GM12878 (cell line): ENCODE measurements around the gene BCAS4. TPM values are rescaled to one million over a fixed set of nuclear protein-coding genes. Genes with fewer than 3 reads are reported as not detected.

ENCODE experiments used
- ATAC-seq: fragments of 200-7000 bp; cut with Tn5 transposase; 3 replicates; pipeline ENCODE4 v1.9.1; 2020; ENCODE audit warnings: mild to moderate bottlenecking, moderate library complexity
- BruUV-seq: library from RNA; stranded (reverse); fragments of 400-500 nt; replicated peaks from 2 replicates; lab custom pipeline; 2021; lab: Mats Ljungman, UMichigan
- CTCF ChIA-PET: fragments of 300-600 bp; sonication (Branson Sonifier 250); formaldehyde crosslinking; extraction: SDS; loops from one replicate; lab custom pipeline; 2021; ENCODE audit warnings: inconsistent platforms; lab: Yijun Ruan, JAX
- POLR2A ChIA-PET: fragments of 350-600 bp; formaldehyde crosslinking; extraction: SDS; loops from one replicate; lab custom pipeline; 2021; ENCODE audit warnings: inconsistent platforms; lab: Charles Lee
- RAD21 ChIA-PET: fragments of 300-600 bp; sonication (Branson Sonifier 250); formaldehyde crosslinking; loops from one replicate; lab custom pipeline; 2023; ENCODE audit warnings: antibody characterized with exemption; ENCODE audit not compliant: unreplicated experiment; lab: Charles Lee
- SMC1A ChIA-PET: fragments of 300-600 bp; sonication (Branson Sonifier 250); formaldehyde crosslinking; loops from one replicate; lab custom pipeline; 2023; ENCODE audit not compliant: unreplicated experiment, uncharacterized antibody; lab: Charles Lee
- DNase-seq: peaks from one replicate; pipeline ENCODE4 v3.0.0-alpha.2; 2011; ENCODE audit warnings: low read depth, low spot score
- FAIRE-seq: peaks from 3 replicates; lab custom pipeline; 2011; peaks lifted over from hg19 to GRCh38; lab: Jason Lieb, UNC
- H2AFZ ChIP-seq: 2 replicates; pipeline ENCODE4 v1.6.0; 2011; ENCODE audit warnings: low read depth, low read length, control low read depth; ENCODE audit not compliant: control insufficient read depth
- H3K27ac ChIP-seq: 2 replicates; pipeline ENCODE4 v1.5.1; 2011; ENCODE audit warnings: control low read depth; ENCODE audit not compliant: control insufficient read depth, insufficient read depth
- H3K27me3 ChIP-seq, 2 experiments: replicated peaks in 1 of 2; 2 replicates each; pipeline versions ENCODE4 v1.6.0 to v1.6.1; 2011; ENCODE audit warnings: low read length in 1 of 2; ENCODE audit not compliant: control insufficient read depth in 2 of 2, insufficient read depth in 2 of 2
- H3K36me3 ChIP-seq, 2 experiments: 2 replicates each; pipeline ENCODE4 v1.5.1; 2011; ENCODE audit warnings: low read length in 1 of 2; ENCODE audit not compliant: control insufficient read depth in 2 of 2, insufficient read depth in 2 of 2
- H3K4me1 ChIP-seq: 2 replicates; pipeline ENCODE4 v1.6.1; 2011; ENCODE audit warnings: mild to moderate bottlenecking, low read length, moderate library complexity, mixed read lengths; ENCODE audit not compliant: control insufficient read depth, insufficient read depth
- H3K4me2 ChIP-seq: 2 replicates; pipeline ENCODE4 v1.6.0; 2011; ENCODE audit warnings: control low read depth; ENCODE audit not compliant: control insufficient read depth, insufficient read depth
- H3K4me3 ChIP-seq: fragments of 200-600 bp; sonication (generic); 2 replicates; pipeline ENCODE4 v1.5.1; 2016
- H3K79me2 ChIP-seq: 2 replicates; pipeline ENCODE4 v1.6.0; 2011; ENCODE audit warnings: low read length; ENCODE audit not compliant: control insufficient read depth, insufficient read depth
- H3K9ac ChIP-seq: 2 replicates; pipeline ENCODE4 v1.8.0; 2011; ENCODE audit warnings: low read length, control low read depth, mixed read lengths; ENCODE audit not compliant: control insufficient read depth, insufficient read depth
- H3K9me3 ChIP-seq: replicated peaks from 3 replicates; pipeline ENCODE4 v1.5.1; 2011; ENCODE audit warnings: mild to moderate bottlenecking, low read length; ENCODE audit not compliant: control insufficient read depth, insufficient read depth
- H4K20me1 ChIP-seq: 2 replicates; pipeline ENCODE4 v1.6.0; 2011; ENCODE audit not compliant: control insufficient read depth, insufficient read depth
- BCLAF1 ChIP-seq: fragments of 450-650 bp; IDR thresholded peaks from 2 replicates; pipeline ENCODE4 v1.6.1; 2017; ENCODE audit warnings: antibody characterized with exemption, mild to moderate bottlenecking, moderate library complexity
- BRCA1 ChIP-seq: IDR thresholded peaks from 2 replicates; pipeline ENCODE4 v1.6.1; 2011; ENCODE audit warnings: low read depth, low read length, improper control_type of control experiment
- CBFB ChIP-seq: IDR thresholded peaks from 2 replicates; pipeline ENCODE4 v1.6.1; 2016; ENCODE audit warnings: antibody characterized with exemption, low read depth
- CBX3 ChIP-seq: fragments of 200-600 bp; sonication (generic); IDR thresholded peaks from 2 replicates; pipeline ENCODE4 v1.6.1; 2016; ENCODE audit warnings: low read depth, borderline replicate concordance
- DPF2 ChIP-seq: fragments of 450-650 bp; IDR thresholded peaks from 2 replicates; pipeline ENCODE4 v1.6.1; 2017; ENCODE audit warnings: mild to moderate bottlenecking
- GATAD2B ChIP-seq: fragments of 450-650 bp; conservative IDR thresholded peaks from 2 replicates; pipeline ENCODE4 v1.6.1; 2017; ENCODE audit warnings: low read depth, mild to moderate bottlenecking, moderate library complexity
- IRF4 ChIP-seq: IDR thresholded peaks from 2 replicates; pipeline ENCODE4 v1.6.1; 2011; ENCODE audit warnings: low read depth, low read length
- JUND ChIP-seq: IDR thresholded peaks from 2 replicates; pipeline ENCODE4 v1.6.1; 2012; ENCODE audit warnings: low read depth, mild to moderate bottlenecking, low read length, improper control_type of control experiment, moderate library complexity
- NBN ChIP-seq: fragments of 450-650 bp; IDR thresholded peaks from 2 replicates; pipeline ENCODE4 v1.6.1; 2016
- PRDM15 ChIP-seq: fragments of 450-650 bp; formaldehyde crosslinking; IDR thresholded peaks from 2 replicates; pipeline ENCODE4 v1.4.0; 2020; ENCODE audit warnings: mild to moderate bottlenecking, moderate library complexity
- RAD51 ChIP-seq: fragments of 450-650 bp; IDR thresholded peaks from 2 replicates; pipeline ENCODE4 v1.6.1; 2016; ENCODE audit warnings: moderate library complexity, mild to moderate bottlenecking, inconsistent platforms
- SPI1 ChIP-seq: IDR thresholded peaks from 2 replicates; pipeline ENCODE4 v1.6.1; 2011; ENCODE audit warnings: low read depth, mild to moderate bottlenecking, low read length, moderate library complexity, borderline replicate concordance; ENCODE audit not compliant: insufficient read depth
- STAT3 ChIP-seq: IDR thresholded peaks from 2 replicates; pipeline ENCODE4 v1.6.1; 2011; ENCODE audit warnings: low read depth, low read length, improper control_type of control experiment
- TBL1XR1 ChIP-seq: IDR thresholded peaks from 2 replicates; pipeline ENCODE4 v1.6.1; 2012; ENCODE audit warnings: low read depth, low read length, improper control_type of control experiment
- ZBTB4 ChIP-seq: fragments of 450-650 bp; formaldehyde crosslinking; IDR thresholded peaks from 2 replicates; pipeline ENCODE4 v1.4.0; 2022; ENCODE audit warnings: mild to moderate bottlenecking, moderate library complexity
- WGBS: methylation state at CpG from one replicate; pipeline ENCODE4 v1.1.6; 2016; ENCODE audit warnings: low lambda C conversion rate; ENCODE audit not compliant: insufficient replicate concordance, insufficient coverage; ENCODE audit errors: missing lambda C conversion rate; 5-methylcytosine and 5-hydroxymethylcytosine counted together
- in situ Hi-C: fragments of 300-500 bp; cut with MboI; formaldehyde crosslinking; loops from 9 replicates; pipeline ENCODE4 v1.14.3; 2018; ENCODE audit warnings: mixed read lengths
- intact Hi-C: fragments of 100-400 bp; cut with micrococcal nuclease; formaldehyde crosslinking; loops from one replicate; pipeline ENCODE4 v1.14.2; 2022; ENCODE audit not compliant: unreplicated experiment
- polyA plus RNA-seq, 11 experiments: library from polyadenylated mRNA; depleted of rRNA in 4 of 11; unstranded in 6 of 11; stranded (reverse) in 5 of 11; fragments of >200 nt; fragmentation: Nextera tagmentation in 4 of 11; fragmentation: Illumina TruSeq in 1 of 11; extraction: Ambion mirVana in 4 of 11; extraction: Trizol in 1 of 11; gene quantifications; 1 replicate in 1 of 11; 2 replicates in 10 of 11; pipeline versions ENCODE4 v1.2.1 to v1.2.3, GENCODE V29; 2011 to 2016; ENCODE audit warnings: inconsistent platforms in 2 of 11, missing spikeins in 2 of 11, low read depth in 1 of 11
- total RNA-seq, 4 experiments: library from RNA; depleted of rRNA in 3 of 4; stranded (reverse); fragments of >200 nt in 3 of 4; fragmentation: Illumina TruSeq in 1 of 4; extraction: Trizol in 1 of 4; gene quantifications; 2 replicates each; pipeline versions ENCODE4 v1.2.1 to v1.2.3, GENCODE V29; 2013 to 2021

BCAS4 gene
- total and polyA plus RNA-seq, 10 of the 15 experiments (the other 5 are each of a cell fraction or from before 2014, with no cell fraction given), result 14.8 to 214 (median 65.3) TPM

- RAD21 ChIA-PET, result interaction anchor here (2.6 to 7.7 kb wide), 3 partner anchors 17 to 132 kb away, joined by 6 to 141 read pairs (median 125); partner anchors contain the start of gene ADNP
- H3K4me3 ChIP-seq, result peak overlapping the region; percentile 45; the same call in 1 of the 2 replicates
- in situ Hi-C loops, result no loop called here
- H3K4me1 ChIP-seq, result peaks cover 27% of the 10 kb centered on the region
- 0 out of 4 replicates have a peak, but pooled peaks cover under 1 to 2% of the 10 kb centered on the region in 2 experiments for H3K36me3 ChIP-seq
- no peaks in the 10 kb centered on the region for H4K20me1 ChIP-seq
- no peak for FAIRE-seq
- TSS peak; percentile 65 for BruUV-seq
- DNase-seq, result no peak
- 34% methylated on average over 4 of the region's 4 CpGs for WGBS
- H2AFZ ChIP-seq, result no peak overlapping the region
- SMC1A ChIA-PET, result interaction anchor here (3.9 to 8.7 kb wide), 2 partner anchors 19 to 132 kb away, joined by 23 to 119 read pairs; no protein-coding TSS in a partner anchor
- no peak for ATAC-seq
- no peak for TF ChIP-seq GATAD2B
- no peak for TF ChIP-seq DPF2
- no peak for TF ChIP-seq BRCA1
- TF ChIP-seq IRF4, result no peak
- no peak for TF ChIP-seq SPI1
- TF ChIP-seq RAD51, result no peak
- no peak for TF ChIP-seq CBX3
- TF ChIP-seq JUND, result no peak
- no peak for TF ChIP-seq ZBTB4
- no peak for TF ChIP-seq NBN
- TF ChIP-seq PRDM15 (CRISPR knock-in tag), result no peak
- TF ChIP-seq BCLAF1, result no peak
- no peak for TF ChIP-seq STAT3
- no peak for TF ChIP-seq TBL1XR1
- no peak for TF ChIP-seq CBFB
- TF ChIP-seq, all 136 proteins: peak for 0
- H3K4me2 ChIP-seq, result peak overlapping the region; percentile 77
- H3K9ac ChIP-seq, result no peak overlapping the region
- peak overlapping the region; percentile 21; the same call in 1 of the 2 replicates for H3K27ac ChIP-seq
- H3K79me2 ChIP-seq, result peaks cover 61% of the 10 kb centered on the region
- CTCF ChIA-PET, result interaction anchor here (1.2 to 13.7 kb wide), 4 partner anchors 19 to 131 kb away, joined by 4 to 336 read pairs (median 8); partner anchors contain the start of gene ADNP
- POLR2A ChIA-PET, result interaction anchor here (0.7 to 3.9 kb wide), 3 partner anchors 13 to 140 kb away, joined by 3 to 26 read pairs (median 4); no protein-coding TSS in a partner anchor
- intact Hi-C loops, result no loop called here
- H3K9me3 ChIP-seq, result no peaks in the 10 kb centered on the region
- H3K27me3 ChIP-seq, result no peaks in the 10 kb centered on the region
Observed at GRCh38 chr20:50797142-50797541, 2.3 kb downstream of the BCAS4 start.
